A673 (cell line): Measurements from ENCODE around the gene VAMP3. TPM values are rescaled to one million over a fixed set of nuclear protein-coding genes. Genes with fewer than 3 reads are reported as not detected.

Source experiments
- BruUV-seq: library from RNA; stranded (reverse); fragments of 400-500 nt; replicated peaks from 2 replicates; lab custom pipeline; 2021; lab: Mats Ljungman, UMichigan
- CTCF ChIA-PET: fragments of 300-600 bp; sonication (Branson Sonifier 250); formaldehyde crosslinking; loops from one replicate; lab custom pipeline; 2022; ENCODE audit warnings: antibody characterized with exemption; lab: Charles Lee
- POLR2A ChIA-PET: fragments of 300-600 bp; sonication (Branson Sonifier 250); formaldehyde crosslinking; loops from one replicate; lab custom pipeline; 2022; ENCODE audit warnings: antibody characterized with exemption; ENCODE audit not compliant: low non-redundant PET; lab: Charles Lee
- DNase-seq: peaks from one replicate; pipeline ENCODE4 v3.0.0-alpha.2; 2015; ENCODE audit warnings: low spot score
- H3K27ac ChIP-seq: fragments of 200-600 bp; sonication (generic); 2 replicates; pipeline ENCODE4 v1.5.1; 2016; ENCODE audit warnings: mixed run types, low read depth, mild to moderate bottlenecking, mixed read lengths, antibody characterized with exemption, low read length; ENCODE audit not compliant: poor library complexity, severe bottlenecking
- H3K27me3 ChIP-seq: fragments of 200-600 bp; sonication (generic); replicated peaks from 2 replicates; pipeline ENCODE4 v1.6.1; 2017; ENCODE audit warnings: mixed run types, low read depth, mild to moderate bottlenecking, mixed read lengths, antibody characterized with exemption, low read length; ENCODE audit not compliant: insufficient read depth, poor library complexity
- H3K36me3 ChIP-seq: fragments of 200-600 bp; sonication (generic); 2 replicates; pipeline ENCODE4 v1.6.1; 2016; ENCODE audit warnings: mixed run types, mild to moderate bottlenecking, mixed read lengths, antibody characterized with exemption, low read length; ENCODE audit not compliant: insufficient read depth, poor library complexity, severe bottlenecking
- H3K4me1 ChIP-seq: fragments of 200-600 bp; sonication (generic); 2 replicates; pipeline ENCODE4 v1.6.1; 2017; ENCODE audit warnings: mixed run types, mild to moderate bottlenecking, mixed read lengths, antibody characterized with exemption, low read length; ENCODE audit not compliant: insufficient read depth, poor library complexity, severe bottlenecking
- H3K4me3 ChIP-seq: fragments of 200-600 bp; sonication (generic); 2 replicates; pipeline ENCODE4 v1.5.1; 2016; ENCODE audit warnings: low read depth, mixed run types, mild to moderate bottlenecking, mixed read lengths, low read length; ENCODE audit not compliant: poor library complexity, severe bottlenecking
- H3K9me3 ChIP-seq: fragments of 200-600 bp; sonication (generic); 2 replicates; pipeline ENCODE4 v1.6.1; 2016; ENCODE audit warnings: mixed run types, low read depth, mild to moderate bottlenecking, mixed read lengths, antibody characterized with exemption, low read length; ENCODE audit not compliant: poor library complexity, severe bottlenecking
- CTCF ChIP-seq: fragments of 300-800, 200-600 bp; sonication (generic); conservative IDR thresholded peaks from 2 replicates; pipeline ENCODE4 v1.5.1; 2017; ENCODE audit warnings: low read depth, mild to moderate bottlenecking, antibody characterized with exemption, low read length, moderate library complexity, mixed read lengths
- EZH2 ChIP-seq: fragments of 200-600 bp; sonication (generic); IDR thresholded peaks from 2 replicates; pipeline ENCODE4 v1.6.1; 2017; ENCODE audit warnings: borderline replicate concordance, low read depth, mild to moderate bottlenecking, mixed read lengths, antibody characterized with exemption, low read length; ENCODE audit not compliant: poor library complexity, severe bottlenecking
- intact Hi-C: fragments of 100-400 bp; cut with micrococcal nuclease; formaldehyde crosslinking; loops from one replicate; pipeline ENCODE4 v1.10.0; 2022; ENCODE audit not compliant: unreplicated experiment
- total RNA-seq: library from RNA; stranded (reverse); gene quantifications from 2 replicates; pipeline ENCODE4 v1.2.3, GENCODE V29; 2021

Gene VAMP3
- total RNA-seq, 1 experiment from 2014 or later, result 76.2 TPM

- H3K4me1 ChIP-seq, result peaks cover 5% of the 10 kb centered on the region
- no TSS peak for BruUV-seq
- H3K9me3 ChIP-seq, result no peaks in the 10 kb centered on the region
- peak overlapping the region; percentile 57 for H3K4me3 ChIP-seq
- peak overlapping the region; percentile 41 for H3K27ac ChIP-seq
- POLR2A ChIA-PET, result no interaction called here
- peak; percentile 27 for DNase-seq
- no peaks in the 10 kb centered on the region for H3K27me3 ChIP-seq
- intact Hi-C loops, result no loop called here
- H3K36me3 ChIP-seq, result peaks cover 13% of the 10 kb centered on the region
- CTCF ChIA-PET, result no interaction called here
- TF ChIP-seq CTCF (no peak), EZH2 (no peak)
Measured at GRCh38 chr1:7783178-7783711, 12.1 kb downstream of the VAMP3 start.

GRCh38 chr1:7783826-7784491, 12.9 kb downstream of the VAMP3 start, which contains the start of gene PER3:
PER3 (plus strand) TSS chr1:7784291; CDS start chr1:7784878, 587 bp downstream.
- peak within 1 kb of the TSS; percentile 57 for H3K4me3 ChIP-seq
- ChIA-PET POLR2A (no interaction called here), CTCF (no interaction called here)
- no peaks in the 10 kb centered on the region for H3K27me3 ChIP-seq
- TF ChIP-seq EZH2 (no peak), CTCF (no peak)
- no peaks in the 10 kb centered on the region for H3K9me3 ChIP-seq
- peaks cover 13% of the 10 kb centered on the region for H3K36me3 ChIP-seq
- no TSS peak for BruUV-seq
- peak; percentile 97 for DNase-seq
- intact Hi-C loops, result no loop called here
- H3K27ac ChIP-seq, result peak within 1 kb of the TSS; percentile 57
- H3K4me1 ChIP-seq, result peaks cover 5% of the 10 kb centered on the region

- TF ChIP-seq EZH2 (no peak), CTCF (no peak)
- POLR2A ChIA-PET, result no interaction called here
- Histone ChIP-seq H3K36me3 (peaks cover 12% of the 10 kb centered on the region), H3K4me3 (peak overlapping the region; percentile 57), H3K27me3 (no peaks in the 10 kb centered on the region), H3K4me1 (peaks cover 5% of the 10 kb centered on the region), H3K27ac (no peak overlapping the region), H3K9me3 (peaks cover 3% of the 10 kb centered on the region)
- CTCF ChIA-PET, result no interaction called here
- BruUV-seq, result no TSS peak
- intact Hi-C loops, result no loop called here
- DNase-seq, result no peak
Measured at GRCh38 chr1:7784492-7785071, 13.5 kb downstream of the VAMP3 start.
